Calu3 (cell line): ENCODE results near the gene TEX29. TPM values are rescaled to one million over a fixed set of nuclear protein-coding genes. Genes with fewer than 3 reads are reported as not detected.

Experiments used
- BruUV-seq: library from RNA; stranded (reverse); fragments of 400-500 nt; replicated peaks from 2 replicates; lab custom pipeline; 2021; lab: Mats Ljungman, UMichigan
- CTCF ChIA-PET: fragments of 300-600 bp; sonication (Branson Sonifier 250); formaldehyde crosslinking; loops from one replicate; lab custom pipeline; 2022; ENCODE audit warnings: antibody characterized with exemption; lab: Charles Lee
- DNase-seq: peaks from one replicate; pipeline ENCODE4 v3.0.0; 2022
- H3K27ac Mint-ChIP-seq: one replicate; pipeline ENCODE4 v1.8.0; 2022; ENCODE audit warnings: mixed read lengths; ENCODE audit not compliant: unreplicated experiment
- H3K27me3 Mint-ChIP-seq: one replicate; pipeline ENCODE4 v1.8.0; 2022; ENCODE audit warnings: mixed read lengths; ENCODE audit not compliant: unreplicated experiment
- H3K36me3 Mint-ChIP-seq: one replicate; pipeline ENCODE4 v1.8.0; 2022; ENCODE audit warnings: mild to moderate bottlenecking, moderate library complexity, mixed read lengths; ENCODE audit not compliant: insufficient read depth, unreplicated experiment
- H3K4me1 Mint-ChIP-seq: one replicate; pipeline ENCODE4 v1.8.0; 2022; ENCODE audit warnings: mild to moderate bottlenecking, low read depth, mixed read lengths; ENCODE audit not compliant: unreplicated experiment
- H3K4me3 Mint-ChIP-seq: one replicate; pipeline ENCODE4 v1.8.0; 2022; ENCODE audit warnings: mild to moderate bottlenecking, low read depth, moderate library complexity, mixed read lengths; ENCODE audit not compliant: unreplicated experiment
- H3K9me3 Mint-ChIP-seq: one replicate; pipeline ENCODE4 v1.8.0; 2022; ENCODE audit warnings: low read depth, mixed read lengths; ENCODE audit not compliant: unreplicated experiment
- CTCF ChIP-seq: fragments of 200-600 bp; IDR thresholded peaks from one replicate; pipeline ENCODE4 v1.8.0; 2022; ENCODE audit warnings: antibody characterized with exemption; ENCODE audit not compliant: unreplicated experiment
- intact Hi-C: fragments of 100-400 bp; cut with micrococcal nuclease; formaldehyde crosslinking; loops from one replicate; pipeline ENCODE4 v1.10.0; 2022; ENCODE audit not compliant: unreplicated experiment
- total RNA-seq: library from RNA; stranded (reverse); gene quantifications from 2 replicates; pipeline ENCODE4 v1.2.3, GENCODE V29; 2022

Gene TEX29
- total RNA-seq, 1 experiment from 2014 or later, result not detected

- Mint-ChIP-seq H3K27ac (no peak overlapping the region), H3K36me3 (no peaks in the 10 kb centered on the region), H3K9me3 (no peaks in the 10 kb centered on the region), H3K4me1 (no peaks in the 10 kb centered on the region), H3K27me3 (no peaks in the 10 kb centered on the region), H3K4me3 (no peak overlapping the region)
- TF ChIP-seq CTCF, result no peak
- CTCF ChIA-PET, result no interaction called here
- no peak for DNase-seq
- BruUV-seq, result no TSS peak
- intact Hi-C loops, result no loop called here
These were observed 47.6 kb downstream of the TEX29 start for GRCh38 chr13:111368091-111368490.

- intact Hi-C loops, result no loop called here
- BruUV-seq, result no TSS peak
- no peak overlapping the region for H3K4me3 Mint-ChIP-seq
- no peaks in the 10 kb centered on the region for H3K4me1 Mint-ChIP-seq
- DNase-seq, result no peak
- CTCF ChIA-PET, result no interaction called here
- no peaks in the 10 kb centered on the region for H3K9me3 Mint-ChIP-seq
- no peaks in the 10 kb centered on the region for H3K36me3 Mint-ChIP-seq
- no peaks in the 10 kb centered on the region for H3K27me3 Mint-ChIP-seq
- H3K27ac Mint-ChIP-seq, result no peak overlapping the region
- no peak for TF ChIP-seq CTCF
These were observed 49.7 kb downstream of the TEX29 start for GRCh38 chr13:111370147-111370546.

- H3K36me3 Mint-ChIP-seq, result no peaks in the 10 kb centered on the region
- no TSS peak for BruUV-seq
- no peak overlapping the region for H3K27ac Mint-ChIP-seq
- no peak for DNase-seq
- CTCF ChIA-PET, result no interaction called here
- no peaks in the 10 kb centered on the region for H3K4me1 Mint-ChIP-seq
- no peak overlapping the region for H3K4me3 Mint-ChIP-seq
- intact Hi-C loops, result no loop called here
- H3K9me3 Mint-ChIP-seq, result no peaks in the 10 kb centered on the region
- H3K27me3 Mint-ChIP-seq, result no peaks in the 10 kb centered on the region
- TF ChIP-seq CTCF, result no peak
These were observed 50.4 kb downstream of the TEX29 start for GRCh38 chr13:111370570-111371535.

GRCh38 chr13:111371720-111372119, 51.3 kb downstream of the TEX29 start:
- Mint-ChIP-seq H3K27ac (no peak overlapping the region), H3K4me1 (no peaks in the 10 kb centered on the region), H3K4me3 (no peak overlapping the region), H3K36me3 (no peaks in the 10 kb centered on the region), H3K9me3 (no peaks in the 10 kb centered on the region), H3K27me3 (no peaks in the 10 kb centered on the region)
- intact Hi-C loops, result no loop called here
- DNase-seq, result no peak
- TF ChIP-seq CTCF, result no peak
- BruUV-seq, result no TSS peak
- CTCF ChIA-PET, result no interaction called here
